Stromal cell of bone marrow (primary cell): ENCODE data around the gene PRXL2A.
"Not testable (repeated sequence)": the region's sequence is repeated elsewhere in the genome, so short reads cannot be mapped to it uniquely, and the experiment has no call there.

ENCODE experiments used
- DNase-seq: peaks from one replicate; pipeline ENCODE4 v3.0.0-alpha.2; 2012; ENCODE audit warnings: low read depth

The PRXL2A gene

DNA sequence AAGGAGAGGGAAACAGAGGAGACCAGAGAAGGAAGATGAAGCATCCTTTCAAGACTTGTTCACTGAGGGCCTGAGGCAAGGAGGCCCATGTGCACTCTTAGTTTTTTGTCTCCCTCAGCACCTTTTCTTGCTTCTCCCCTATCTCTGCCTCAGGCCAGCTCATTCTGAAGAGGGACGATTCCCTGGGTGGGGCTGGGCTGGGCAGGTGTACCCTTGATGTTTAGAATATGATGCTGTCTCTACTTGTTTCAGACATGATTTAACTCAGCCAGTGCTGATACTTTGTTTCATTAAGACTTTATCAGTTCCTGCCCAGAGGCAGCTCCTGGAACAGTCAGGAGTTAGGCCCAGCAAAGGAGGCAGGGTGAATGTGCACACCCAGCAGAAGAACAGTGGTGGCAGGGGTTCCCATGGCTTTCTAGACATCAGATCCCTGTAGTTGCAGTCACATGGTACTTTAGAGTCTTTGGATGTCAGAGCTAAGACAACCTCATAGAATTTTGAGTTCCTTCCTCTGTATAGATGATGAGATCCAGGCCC lies 3.4 kb downstream of the PRXL2A start:
- no peak for DNase-seq

GRCh38 chr10:80412486-80412885 lies 4.1 kb downstream of the PRXL2A start:
- no peak for DNase-seq

- DNase-seq = no peak
These were observed 5.1 kb downstream of the PRXL2A start for GRCh38 chr10:80413271-80413996.

- DNase-seq = no peak
These were observed 6.0 kb downstream of the PRXL2A start for GRCh38 chr10:80414142-80414895.

- no peak for DNase-seq
These were observed 7.6 kb downstream of the PRXL2A start for GRCh38 chr10:80415734-80416478.

GRCh38 chr10:80416479-80417098 lies 8.2 kb downstream of the PRXL2A start:
- DNase-seq = no peak

DNA sequence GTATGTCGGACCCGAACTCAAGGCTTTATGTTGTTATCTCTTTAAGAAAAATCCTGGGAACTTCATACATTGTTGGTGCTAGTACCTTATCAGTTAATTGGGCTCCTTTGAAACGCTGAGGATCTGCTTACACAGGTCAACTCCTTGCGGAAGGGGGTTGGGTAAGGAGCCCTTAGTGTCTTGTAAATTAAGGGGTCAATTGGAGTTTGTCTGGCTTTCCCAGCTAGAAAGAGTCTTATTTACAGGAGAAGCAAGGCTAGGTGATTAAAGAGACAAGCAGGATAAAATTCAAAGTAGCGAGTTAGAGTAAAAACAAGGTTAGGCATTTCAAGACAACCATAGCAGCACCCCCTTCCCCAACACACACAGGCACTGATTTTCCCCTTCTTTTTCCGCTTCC lies 8.9 kb downstream of the PRXL2A start:
- not testable (repeated sequence) for DNase-seq

DNA sequence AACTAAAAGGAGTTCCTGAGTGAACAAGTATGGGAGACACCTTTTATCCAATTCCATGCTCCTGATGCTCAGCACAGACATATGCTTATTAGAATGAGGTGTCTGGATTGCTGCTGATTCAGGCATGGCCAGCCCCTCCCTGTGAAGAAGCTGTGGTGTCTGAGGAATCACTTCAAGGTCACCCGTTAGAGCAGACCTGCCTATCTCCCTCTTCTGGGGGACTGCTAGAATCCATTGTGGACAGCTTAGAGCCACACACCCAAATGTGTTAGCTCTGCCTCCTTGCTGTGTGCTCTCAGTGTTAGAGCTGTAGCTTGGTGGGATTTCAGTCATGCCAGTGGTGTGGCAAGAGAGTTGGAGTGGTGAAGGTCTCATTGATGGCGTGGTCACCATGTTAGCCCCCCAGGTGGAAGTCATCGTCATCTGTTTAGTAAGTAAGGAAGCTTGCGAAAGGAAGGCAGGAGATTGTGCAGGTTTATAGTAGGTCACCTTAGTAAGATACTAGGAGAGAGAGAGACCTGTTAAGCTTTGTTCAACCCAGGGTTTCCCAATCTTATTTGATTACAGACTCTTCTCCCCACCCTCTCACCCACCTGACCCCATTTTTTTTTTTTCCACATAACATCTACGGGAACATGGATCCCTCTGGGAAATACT lies 12.8 kb downstream of the PRXL2A start:
- no peak for DNase-seq

GRCh38 chr10:80421707-80422536 lies 13.6 kb downstream of the PRXL2A start:
- no peak for DNase-seq

GRCh38 chr10:80425901-80426300 lies 17.6 kb downstream of the PRXL2A start:
- no peak for DNase-seq

DNA sequence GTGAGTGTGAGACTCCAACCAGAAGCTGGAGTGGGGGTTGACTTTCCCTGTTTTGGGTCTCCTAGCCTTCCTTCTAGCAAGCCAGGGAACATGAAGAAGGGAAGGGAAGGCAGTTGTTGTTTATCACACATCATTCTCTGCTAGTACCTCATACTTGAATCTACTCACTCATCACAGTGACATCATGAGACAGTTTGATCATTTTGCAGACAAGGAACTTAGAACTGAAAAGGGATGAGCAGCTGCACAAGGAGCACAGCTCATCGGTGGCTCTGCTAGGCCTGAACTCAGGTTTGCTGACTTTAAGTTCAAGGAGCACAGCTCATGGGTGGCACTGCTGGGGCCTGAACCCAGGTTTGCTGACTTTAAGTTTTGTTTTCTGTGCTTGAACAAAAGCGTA lies 19.2 kb downstream of the PRXL2A start:
- no peak for DNase-seq

- DNase-seq = no peak
These were observed 21.2 kb downstream of the PRXL2A start for GRCh38 chr10:80429521-80429973.

- DNase-seq = no peak
These were observed 24.8 kb downstream of the PRXL2A start for GRCh38 chr10:80433134-80433533.

DNA sequence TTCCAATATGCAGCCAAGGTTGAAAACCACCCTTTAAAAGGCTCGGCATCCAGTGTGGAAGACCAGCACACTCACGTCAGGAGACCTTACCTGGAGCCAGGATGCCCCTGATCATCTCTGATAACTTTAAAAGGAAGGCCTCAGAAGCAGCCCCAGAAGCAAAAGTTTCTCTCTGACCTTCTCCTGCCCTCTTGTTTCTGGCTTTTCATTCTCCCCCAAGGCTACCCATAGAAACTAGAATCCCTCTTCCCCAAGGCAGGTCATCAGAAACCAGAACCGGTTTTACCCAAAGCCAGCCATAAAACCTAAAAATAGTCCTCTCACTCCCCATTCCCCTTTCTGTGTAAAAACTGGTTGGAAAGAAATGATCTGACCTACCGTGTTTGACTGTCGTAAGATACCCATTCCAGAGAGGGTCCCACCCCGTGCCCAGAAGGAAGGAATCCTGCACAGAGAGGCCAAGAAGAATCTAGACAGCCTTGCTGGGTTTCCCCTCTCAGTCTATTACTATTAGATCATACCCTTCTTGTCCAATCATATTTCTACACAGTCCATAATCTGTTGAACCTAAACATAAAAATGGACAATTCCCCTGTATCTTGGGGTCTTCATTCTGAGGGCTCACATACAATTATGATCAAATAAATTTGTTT lies 28.2 kb downstream of the PRXL2A start:
- DNase-seq = no peak

DNA sequence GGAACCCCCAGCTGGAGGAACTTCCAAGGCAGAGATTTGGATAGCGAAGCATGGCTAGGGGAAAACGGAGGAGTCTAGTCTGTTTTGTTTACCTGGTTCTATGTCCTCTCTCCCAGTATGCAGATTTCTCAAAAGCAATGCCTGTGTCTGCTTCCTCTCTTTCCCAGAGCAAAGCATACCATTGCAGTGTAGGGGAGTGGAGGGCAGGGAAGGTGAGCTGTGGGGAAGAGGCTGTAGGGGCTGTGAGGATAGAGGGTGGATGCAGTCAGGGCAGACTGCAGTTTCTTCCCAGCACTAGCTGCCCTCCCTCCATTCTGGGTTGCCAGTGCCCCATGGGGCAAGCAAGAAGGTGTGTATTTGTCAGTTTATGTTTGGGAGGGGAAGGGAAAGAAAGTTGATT lies 28.9 kb downstream of the PRXL2A start:
- no peak for DNase-seq

DNA sequence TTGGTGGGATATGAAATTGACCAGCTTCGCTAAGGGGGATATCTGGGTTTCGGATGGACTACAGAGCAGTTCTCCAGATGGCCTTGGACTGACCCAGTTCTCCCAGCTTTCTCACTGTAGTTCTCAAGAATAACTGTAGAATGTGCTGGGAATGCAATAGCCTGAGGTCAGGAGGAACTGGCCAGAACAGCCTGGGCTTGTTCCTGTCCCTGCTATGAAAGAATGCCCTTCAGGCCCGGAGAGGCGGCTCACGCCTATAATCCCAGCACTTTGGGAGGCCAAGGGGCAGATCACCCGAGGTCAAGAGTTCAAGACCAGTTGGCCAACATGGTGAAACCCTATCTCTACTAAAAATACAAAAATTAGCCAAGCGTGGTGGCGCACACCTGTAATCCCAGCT lies 33.5 kb downstream of the PRXL2A start:
- no peak for DNase-seq

- DNase-seq = no peak
These were observed 34.5 kb downstream of the PRXL2A start for GRCh38 chr10:80442879-80443278.

- no peak for DNase-seq
These were observed 35.2 kb downstream of the PRXL2A start for GRCh38 chr10:80443531-80443974.

- no peak for DNase-seq
These were observed 35.8 kb downstream of the PRXL2A start for GRCh38 chr10:80444124-80444523.
